Liver (tissue), 9 donors: ENCODE measurements around the gene KCNA2. TPM values are rescaled to one million over a fixed set of nuclear protein-coding genes. Genes with fewer than 3 reads are reported as not detected.

Source experiments
- DNase-seq: peaks from one replicate; pipeline ENCODE4 v3.0.0-alpha.2; 2017; ENCODE audit warnings: low spot score
- H3K27ac ChIP-seq, 2 donors: one replicate each; pipeline ENCODE4 v1.7.0; 2013; ENCODE audit warnings: inconsistent platforms in 2 of 2, low read length in 2 of 2, control low read depth in 1 of 2, low read depth in 1 of 2, mild to moderate bottlenecking in 1 of 2
- H3K27me3 ChIP-seq, 4 donors: one replicate each; pipeline versions ENCODE4 v1.6.1 to v1.7.0; 2013; ENCODE audit warnings: low read length in 3 of 4, inconsistent platforms in 1 of 4, mild to moderate bottlenecking in 1 of 4, moderate library complexity in 1 of 4; ENCODE audit not compliant: control insufficient read depth in 4 of 4, insufficient read depth in 4 of 4
- H3K36me3 ChIP-seq, 4 donors: one replicate each; pipeline versions ENCODE4 v1.6.1 to v1.7.0; 2013; ENCODE audit warnings: low read length in 3 of 4, mild to moderate bottlenecking in 3 of 4, low read depth in 1 of 4, moderate library complexity in 1 of 4; ENCODE audit not compliant: control insufficient read depth in 4 of 4, insufficient read depth in 3 of 4
- H3K4me1 ChIP-seq, 4 donors: one replicate each; pipeline versions ENCODE4 v1.6.1 to v1.7.0; 2013; ENCODE audit warnings: low read length in 3 of 4, mild to moderate bottlenecking in 3 of 4, moderate library complexity in 1 of 4; ENCODE audit not compliant: control insufficient read depth in 4 of 4, insufficient read depth in 4 of 4
- H3K4me3 ChIP-seq, 3 donors: one replicate each; pipeline versions ENCODE4 v1.6.1 to v1.7.0; 2013; ENCODE audit warnings: low read length in 3 of 3, control low read depth in 1 of 3, low read depth in 1 of 3, mild to moderate bottlenecking in 1 of 3
- H3K9ac ChIP-seq, 2 donors: one replicate each; pipeline ENCODE4 v1.7.0; 2013; ENCODE audit warnings: low read length in 2 of 2, mild to moderate bottlenecking in 2 of 2, moderate library complexity in 2 of 2, control low read depth in 1 of 2, low read depth in 1 of 2
- H3K9me3 ChIP-seq, 4 donors: one replicate each; pipeline versions ENCODE4 v1.6.1 to v1.7.0; 2013; ENCODE audit warnings: low read length in 3 of 4; ENCODE audit not compliant: control insufficient read depth in 4 of 4
- ATF3 ChIP-seq: IDR thresholded peaks from 2 replicates; pipeline ENCODE4 v1.6.1; 2016; ENCODE audit warnings: antibody characterized with exemption
- CTCF ChIP-seq: fragments of 150-350 bp; IDR thresholded peaks from 2 replicates; pipeline ENCODE4 v1.5.1; 2017; ENCODE audit warnings: improper control_type of control experiment, low read depth, low read length; ENCODE audit not compliant: missing input control
- EGR1 ChIP-seq, 2 donors: IDR thresholded peaks; 2 replicates each; pipeline ENCODE4 v1.6.1; 2016 to 2018; ENCODE audit warnings: antibody characterized with exemption in 2 of 2, low read depth in 2 of 2
- FOXA1 ChIP-seq: IDR thresholded peaks from 2 replicates; pipeline ENCODE4 v1.6.1; 2016; ENCODE audit warnings: antibody characterized with exemption
- FOXA2 ChIP-seq: IDR thresholded peaks from 2 replicates; pipeline ENCODE4 v1.6.1; 2016; ENCODE audit warnings: antibody characterized with exemption
- GABPA ChIP-seq, 2 donors: IDR thresholded peaks in 1 of 2; conservative IDR thresholded peaks in 1 of 2; 2 replicates each; pipeline ENCODE4 v1.6.1; 2016; ENCODE audit warnings: antibody characterized with exemption in 2 of 2, mild to moderate bottlenecking in 1 of 2, moderate library complexity in 1 of 2
- HNF4A ChIP-seq, 2 donors: conservative IDR thresholded peaks; 2 replicates each; pipeline ENCODE4 v1.6.1; 2016; ENCODE audit warnings: antibody characterized with exemption in 2 of 2, mild to moderate bottlenecking in 2 of 2
- HNF4G ChIP-seq: IDR thresholded peaks from 2 replicates; pipeline ENCODE4 v1.6.1; 2016; ENCODE audit warnings: antibody characterized with exemption
- JUND ChIP-seq, 2 donors: IDR thresholded peaks; 2 replicates each; pipeline ENCODE4 v1.6.1; 2016; ENCODE audit warnings: antibody characterized with exemption in 2 of 2
- MAX ChIP-seq: IDR thresholded peaks from 2 replicates; pipeline ENCODE4 v1.6.1; 2016; ENCODE audit warnings: antibody characterized with exemption
- NR2F2 ChIP-seq: IDR thresholded peaks from 2 replicates; pipeline ENCODE4 v1.6.1; 2016; ENCODE audit warnings: antibody characterized with exemption
- RAD21 ChIP-seq, 2 donors: IDR thresholded peaks; 2 replicates each; pipeline ENCODE4 v1.6.1; 2016; ENCODE audit warnings: antibody characterized with exemption in 2 of 2, mild to moderate bottlenecking in 2 of 2
- REST ChIP-seq: IDR thresholded peaks from 2 replicates; pipeline ENCODE4 v1.6.1; 2016; ENCODE audit warnings: antibody characterized with exemption, mild to moderate bottlenecking
- RXRA ChIP-seq, 2 donors: IDR thresholded peaks; 2 replicates each; pipeline ENCODE4 v1.6.1; 2017 to 2018; ENCODE audit warnings: antibody characterized with exemption in 2 of 2, mild to moderate bottlenecking in 1 of 2
- SP1 ChIP-seq: IDR thresholded peaks from 2 replicates; pipeline ENCODE4 v1.6.1; 2018; ENCODE audit warnings: antibody characterized with exemption, mild to moderate bottlenecking
- TAF1 ChIP-seq: conservative IDR thresholded peaks from 2 replicates; pipeline ENCODE4 v1.6.1; 2016; ENCODE audit warnings: antibody characterized with exemption, mild to moderate bottlenecking
- YY1 ChIP-seq: IDR thresholded peaks from 2 replicates; pipeline ENCODE4 v1.6.1; 2016; ENCODE audit warnings: antibody characterized with exemption, mild to moderate bottlenecking
- ZBTB33 ChIP-seq: IDR thresholded peaks from 2 replicates; pipeline ENCODE4 v1.6.1; 2016; ENCODE audit warnings: antibody characterized with exemption
- WGBS: extraction: QIAGEN DNeasy Blood & Tissue Kit; methylation state at CpG from one replicate; pipeline ENCODE4 v1.1.7; 2013; 5-methylcytosine and 5-hydroxymethylcytosine counted together
- polyA plus RNA-seq, 2 donors: library from polyadenylated mRNA; stranded (reverse) in 1 of 2; unstranded in 1 of 2; fragments of 200-250 nt in 1 of 2; fragments of >200 nt in 1 of 2; fragmentation: Nextera tagmentation in 1 of 2; extraction: Ambion mirVana in 1 of 2; gene quantifications; one replicate each; pipeline versions ENCODE4 v1.2.1 to v1.2.3, GENCODE V29; 2013 to 2015
- total RNA-seq, 2 donors: library from RNA; depleted of rRNA; stranded (reverse); fragments of >200 nt; gene quantifications; one replicate each; pipeline ENCODE4 v1.2.3, GENCODE V29; 2014
- donor health status: healthy.
- donor health status: healthy.
- donor health status: healthy.
- donor health status: healthy.
- donor health status: healthy.

KCNA2 gene
- total and polyA plus RNA-seq, 4 donors = 0.02 to 0.08 TPM; not detected in 2

- Histone ChIP-seq H3K9ac (no peak overlapping the region), H3K27ac (no peak overlapping the region), H3K27me3 (peaks cover 0 to 3% (median 0%) of the 10 kb centered on the region in 4 donors), H3K4me1 (no peaks in the 10 kb centered on the region), H3K36me3 (no peaks in the 10 kb centered on the region), H3K4me3 (no peak overlapping the region), H3K9me3 (no peaks in the 10 kb centered on the region)
- TF ChIP-seq NR2F2 = no peak
- TF ChIP-seq REST = no peak
- no peak for TF ChIP-seq YY1
- TF ChIP-seq RXRA (IDR thresholded peaks at IDR 0.05) = no peak
- no peak for TF ChIP-seq SP1
- TF ChIP-seq MAX = no peak
- TF ChIP-seq EGR1 (IDR thresholded peaks at IDR 0.05; ENCODE audit: low read depth in 2 of 2) = no peak
- no peak for TF ChIP-seq HNF4G
- no peak for TF ChIP-seq TAF1
- TF ChIP-seq JUND (IDR thresholded peaks at IDR 0.05) = no peak
- no peak for TF ChIP-seq RAD21 (IDR thresholded peaks at IDR 0.05)
- TF ChIP-seq CTCF = no peak
- no peak for TF ChIP-seq FOXA1
- no peak for TF ChIP-seq GABPA (IDR thresholded peaks at IDR 0.05 in 1 of 2, conservative IDR thresholded peaks at IDR 0.05 in 1 of 2)
- no peak for TF ChIP-seq ZBTB33
- TF ChIP-seq ATF3 = no peak
- TF ChIP-seq HNF4A (conservative IDR thresholded peaks at IDR 0.05) = no peak
- no peak for TF ChIP-seq FOXA2
- DNase-seq = no peak
- WGBS = 83% methylated on average over 4 of the region's 4 CpGs
Measured at GRCh38 chr1:110636149-110636935, 30.2 kb upstream of the KCNA2 start.
